ENCODE measurements around the gene RNF152.
"Not testable (repeated sequence)": the region's sequence is repeated elsewhere in the genome, so short reads cannot be mapped to it uniquely, and the experiment has no call there.

The RNF152 gene

GRCh38 chr18:61803393-61803792 lies 89.4 kb downstream of the RNF152 start:
- H3K27ac ChIP-seq (ENCODE audit: low read depth, low read length), result no peak overlapping the region

GRCh38 chr18:61797696-61798590 lies 94.9 kb downstream of the RNF152 start:
- TF ChIP-seq EZH2phosphoT487 (IDR thresholded peaks at IDR 0.05; ENCODE audit: borderline replicate concordance, low read length) (no peak), CTCF (IDR thresholded peaks at IDR 0.05; ENCODE audit: low read depth, low read length, poor library complexity, severe bottlenecking) (no peak)

More at GRCh38 chr18:61803393-61803792, 89.4 kb downstream of the RNF152 start:
- H3K36me3 ChIP-seq (ENCODE audit: control insufficient read depth, low read length), result no peaks in the 10 kb centered on the region
- no peaks in the 10 kb centered on the region for H3K9me3 ChIP-seq (ENCODE audit: control insufficient read depth, insufficient read depth, low read length)
- no peak for TF ChIP-seq CTCF (IDR thresholded peaks at IDR 0.05; ENCODE audit: low read depth, low read length, poor library complexity, severe bottlenecking)
- no peak for TF ChIP-seq EZH2phosphoT487 (IDR thresholded peaks at IDR 0.05; ENCODE audit: borderline replicate concordance, low read length)
- H3K79me2 ChIP-seq (ENCODE audit: control insufficient read depth, low read length), result no peaks in the 10 kb centered on the region
- no peaks in the 10 kb centered on the region for H3K27me3 ChIP-seq (ENCODE audit: control insufficient read depth, low read length)
- H3K4me1 ChIP-seq (ENCODE audit: control insufficient read depth, low read length), result no peaks in the 10 kb centered on the region
- no peak overlapping the region for H3K4me2 ChIP-seq (ENCODE audit: low read length)
- H3K9me2 ChIP-seq (replicated peaks; ENCODE audit: control insufficient read depth, low read length), result no peaks in the 10 kb centered on the region
- no peaks in the 10 kb centered on the region for H4K20me1 ChIP-seq (ENCODE audit: control insufficient read depth, insufficient read depth, low read depth, low read length)
- H3F3A ChIP-seq (ENCODE audit: control insufficient read depth, insufficient read depth), result no peaks in the 10 kb centered on the region
- no peak overlapping the region for H3K4me3 ChIP-seq (ENCODE audit: low read length)

GRCh38 chr18:61791031-61791430 lies 101.8 kb downstream of the RNF152 start:
- no peaks in the 10 kb centered on the region for H4K20me1 ChIP-seq (ENCODE audit: control insufficient read depth, insufficient read depth, low read depth, low read length)
- no peaks in the 10 kb centered on the region for H3K27me3 ChIP-seq (ENCODE audit: control insufficient read depth, low read length)
- H3K4me2 ChIP-seq (ENCODE audit: low read length), result no peak overlapping the region
- TF ChIP-seq CTCF (IDR thresholded peaks at IDR 0.05; ENCODE audit: low read depth, low read length, poor library complexity, severe bottlenecking), result no peak
- no peak for TF ChIP-seq EZH2phosphoT487 (IDR thresholded peaks at IDR 0.05; ENCODE audit: borderline replicate concordance, low read length)
- H3K79me2 ChIP-seq (ENCODE audit: control insufficient read depth, low read length), result no peaks in the 10 kb centered on the region
- H3K9me3 ChIP-seq (ENCODE audit: control insufficient read depth, insufficient read depth, low read length), result no peaks in the 10 kb centered on the region
- no peak overlapping the region for H3K27ac ChIP-seq (ENCODE audit: low read depth, low read length)
- H3K4me3 ChIP-seq (ENCODE audit: low read length), result no peak overlapping the region
- H3K36me3 ChIP-seq (ENCODE audit: control insufficient read depth, low read length), result no peaks in the 10 kb centered on the region
- no peaks in the 10 kb centered on the region for H3F3A ChIP-seq (ENCODE audit: control insufficient read depth, insufficient read depth)
- H3K4me1 ChIP-seq (ENCODE audit: control insufficient read depth, low read length), result no peaks in the 10 kb centered on the region
- H3K9me2 ChIP-seq (replicated peaks; ENCODE audit: control insufficient read depth, low read length), result no peaks in the 10 kb centered on the region

More at GRCh38 chr18:61797696-61798590, 94.9 kb downstream of the RNF152 start:
- Histone ChIP-seq H3K4me1 (ENCODE audit: control insufficient read depth, low read length) (no peaks in the 10 kb centered on the region), H3K79me2 (ENCODE audit: control insufficient read depth, low read length) (no peaks in the 10 kb centered on the region), H3K4me3 (ENCODE audit: low read length) (no peak overlapping the region), H3K9me3 (ENCODE audit: control insufficient read depth, insufficient read depth, low read length) (no peaks in the 10 kb centered on the region), H4K20me1 (ENCODE audit: control insufficient read depth, insufficient read depth, low read depth, low read length) (no peaks in the 10 kb centered on the region), H3K27ac (ENCODE audit: low read depth, low read length) (no peak overlapping the region), H3K27me3 (ENCODE audit: control insufficient read depth, low read length) (no peaks in the 10 kb centered on the region), H3F3A (ENCODE audit: control insufficient read depth, insufficient read depth) (no peaks in the 10 kb centered on the region), H3K4me2 (ENCODE audit: low read length) (no peak overlapping the region), H3K36me3 (ENCODE audit: control insufficient read depth, low read length) (no peaks in the 10 kb centered on the region), H3K9me2 (replicated peaks; ENCODE audit: control insufficient read depth, low read length) (no peaks in the 10 kb centered on the region)

- H3K9me3 ChIP-seq (ENCODE audit: control insufficient read depth, insufficient read depth, low read length); H3K27ac ChIP-seq (ENCODE audit: low read depth, low read length); H3F3A ChIP-seq (ENCODE audit: control insufficient read depth, insufficient read depth); H3K4me3 ChIP-seq (ENCODE audit: low read length); H3K79me2 ChIP-seq (ENCODE audit: control insufficient read depth, low read length); H3K9me2 ChIP-seq (replicated peaks; ENCODE audit: control insufficient read depth, low read length); H3K4me1 ChIP-seq (ENCODE audit: control insufficient read depth, low read length); H3K4me2 ChIP-seq (ENCODE audit: low read length); H3K27me3 ChIP-seq (ENCODE audit: control insufficient read depth, low read length); H3K36me3 ChIP-seq (ENCODE audit: control insufficient read depth, low read length); H4K20me1 ChIP-seq (ENCODE audit: control insufficient read depth, insufficient read depth, low read depth, low read length): not testable (repeated sequence)
Observed at GRCh38 chr18:61787011-61787670, 105.7 kb downstream of the RNF152 start.

Data from DOHH2 (cell line).